ENCODE results near the gene IQCE.

Gene IQCE

DNA sequence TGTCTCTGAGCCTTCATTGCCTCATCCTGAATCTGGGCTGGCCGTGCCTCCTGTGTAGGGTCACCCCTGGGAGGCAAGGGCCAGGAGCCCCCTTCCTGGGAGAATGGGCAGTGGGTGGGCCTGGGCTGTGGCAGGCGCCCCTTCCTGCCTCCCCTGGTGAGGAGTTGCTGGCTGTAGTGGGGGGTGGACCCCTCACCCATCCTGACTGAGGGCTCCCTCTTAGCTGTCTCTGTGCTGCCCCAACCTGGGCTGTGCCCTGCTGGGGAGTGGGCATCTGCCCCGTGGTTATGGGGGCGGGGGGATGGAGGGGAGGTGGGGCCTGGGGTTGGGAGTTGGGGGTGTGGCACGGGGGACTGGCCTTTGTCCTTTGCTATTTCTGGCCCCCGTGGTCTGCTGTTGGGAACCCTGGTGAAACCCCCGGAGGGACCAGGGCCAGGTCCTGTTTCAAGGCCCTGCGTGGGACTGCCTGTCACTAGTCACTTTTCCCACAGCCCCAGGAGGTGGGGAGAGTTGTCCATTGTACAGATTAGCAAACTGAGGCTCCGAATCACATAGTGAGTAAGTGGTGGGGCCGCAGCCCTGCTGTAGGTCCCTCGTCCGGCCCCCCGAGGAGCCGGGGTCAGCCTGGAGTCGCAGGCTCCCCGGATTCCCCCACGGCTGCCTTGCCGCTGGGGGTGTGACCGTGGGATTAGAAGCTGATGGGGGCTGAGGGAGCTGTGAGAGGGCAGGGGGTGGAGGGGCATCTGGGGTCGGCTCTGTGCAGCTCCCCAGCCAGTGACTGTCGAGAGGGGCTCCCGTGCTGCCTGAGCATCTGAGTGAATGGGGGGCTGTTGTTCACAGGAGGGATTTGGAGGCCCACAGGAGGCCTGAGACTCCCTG is 75.7 kb downstream of the IQCE start:
- H3K79me2 ChIP-seq (ENCODE audit: insufficient read depth, low read length): no peaks in the 10 kb centered on the region
- H3F3A ChIP-seq (ENCODE audit: insufficient read depth, low read length): no peaks in the 10 kb centered on the region
- no peak overlapping the region for H3K27ac ChIP-seq (ENCODE audit: low read depth, low read length, poor library complexity, severe bottlenecking)
- no peaks in the 10 kb centered on the region for H3K9me2 ChIP-seq (ENCODE audit: low read depth, low read length)
- H3K36me3 ChIP-seq (ENCODE audit: insufficient read depth, low read length): no peaks in the 10 kb centered on the region
- H3K4me1 ChIP-seq (ENCODE audit: insufficient read depth, low read length, severe bottlenecking): peaks cover 17% of the 10 kb centered on the region
- H3K4me3 ChIP-seq (ENCODE audit: low read depth, low read length, poor library complexity, severe bottlenecking): no peak overlapping the region
- no peak overlapping the region for H3K9ac ChIP-seq (ENCODE audit: low read length)
- TF ChIP-seq EZH2 (IDR thresholded peaks at IDR 0.05; ENCODE audit: borderline replicate concordance, low read length) (no peak), CTCF (IDR thresholded peaks at IDR 0.05; ENCODE audit: low read length) (no peak)
- H2AFZ ChIP-seq (ENCODE audit: low read length): no peak overlapping the region
- H4K20me1 ChIP-seq (ENCODE audit: insufficient read depth, low read length): no peaks in the 10 kb centered on the region
- no peaks in the 10 kb centered on the region for H3K9me3 ChIP-seq (ENCODE audit: low read length)
- no peak overlapping the region for H3K4me2 ChIP-seq (ENCODE audit: low read length)
- H3K27me3 ChIP-seq (ENCODE audit: insufficient read depth, low read length): peaks cover 14% of the 10 kb centered on the region; the same call in 1 of the 2 replicates

GRCh38 chr7:2635148-2635668 is 76.4 kb downstream of the IQCE start:
- no peak overlapping the region for H3K4me3 ChIP-seq (ENCODE audit: low read depth, low read length, poor library complexity, severe bottlenecking)
- H3F3A ChIP-seq (ENCODE audit: insufficient read depth, low read length): no peaks in the 10 kb centered on the region
- H3K79me2 ChIP-seq (ENCODE audit: insufficient read depth, low read length): no peaks in the 10 kb centered on the region
- no peaks in the 10 kb centered on the region for H3K9me2 ChIP-seq (ENCODE audit: low read depth, low read length)
- peaks cover 17% of the 10 kb centered on the region for H3K4me1 ChIP-seq (ENCODE audit: insufficient read depth, low read length, severe bottlenecking)
- TF ChIP-seq CTCF (IDR thresholded peaks at IDR 0.05; ENCODE audit: low read length) (no peak), EZH2 (IDR thresholded peaks at IDR 0.05; ENCODE audit: borderline replicate concordance, low read length) (no peak)
- H3K9me3 ChIP-seq (ENCODE audit: low read length): no peaks in the 10 kb centered on the region
- H2AFZ ChIP-seq (ENCODE audit: low read length): no peak overlapping the region
- no peak overlapping the region for H3K4me2 ChIP-seq (ENCODE audit: low read length)
- H4K20me1 ChIP-seq (ENCODE audit: insufficient read depth, low read length): no peaks in the 10 kb centered on the region
- H3K27me3 ChIP-seq (ENCODE audit: insufficient read depth, low read length): peaks cover 18% of the 10 kb centered on the region; the same call in 1 of the 2 replicates
- no peak overlapping the region for H3K9ac ChIP-seq (ENCODE audit: low read length)
- no peaks in the 10 kb centered on the region for H3K36me3 ChIP-seq (ENCODE audit: insufficient read depth, low read length)
- no peak overlapping the region for H3K27ac ChIP-seq (ENCODE audit: low read depth, low read length, poor library complexity, severe bottlenecking)

DNA sequence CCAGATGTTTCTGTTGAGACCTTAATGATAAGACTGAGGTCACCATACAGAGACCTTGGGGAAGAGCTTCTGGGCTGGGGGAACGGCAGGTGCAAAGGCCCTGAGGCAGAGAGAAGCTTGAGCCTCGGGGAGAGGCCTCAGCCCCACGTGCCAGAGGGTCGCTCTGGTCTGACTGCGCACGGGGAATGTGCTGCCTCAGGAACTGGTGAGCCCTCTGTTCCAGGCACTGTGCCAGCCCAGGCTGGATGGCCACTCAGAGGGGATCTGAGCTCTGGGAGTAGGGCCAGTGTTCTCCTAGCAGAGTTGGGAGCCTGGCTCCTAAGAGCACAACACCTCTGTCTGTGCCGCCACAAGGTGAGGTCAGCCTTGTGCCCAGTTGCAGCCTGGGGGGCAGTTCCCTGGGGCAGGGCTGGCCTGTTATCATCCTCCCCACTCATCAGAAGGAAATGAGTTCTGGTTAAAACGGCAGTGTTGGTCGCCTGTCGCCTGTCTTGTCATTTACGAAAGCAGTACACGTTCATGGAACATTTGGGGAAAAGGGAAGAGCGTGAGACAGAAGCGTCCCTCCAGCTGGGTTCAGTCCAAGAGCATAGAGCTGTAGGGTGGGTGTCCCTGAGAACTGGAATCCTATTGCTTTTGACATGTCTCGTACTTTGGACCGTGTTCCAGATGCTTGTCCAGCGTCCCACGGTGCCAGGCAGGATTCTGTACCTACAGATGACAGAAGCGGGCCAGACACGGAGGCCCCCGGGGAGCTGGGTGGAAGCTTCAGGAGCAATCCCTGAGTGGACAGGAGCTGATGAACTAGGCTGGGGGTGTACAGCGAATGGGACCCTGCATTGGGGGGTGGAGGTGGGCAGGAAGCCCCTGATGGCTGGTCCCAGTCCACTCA is 77.3 kb downstream of the IQCE start:
- no peaks in the 10 kb centered on the region for H3K9me2 ChIP-seq (ENCODE audit: low read depth, low read length)
- H4K20me1 ChIP-seq (ENCODE audit: insufficient read depth, low read length): no peaks in the 10 kb centered on the region
- no peak overlapping the region for H3K4me3 ChIP-seq (ENCODE audit: low read depth, low read length, poor library complexity, severe bottlenecking)
- no peak overlapping the region for H3K4me2 ChIP-seq (ENCODE audit: low read length)
- H3K79me2 ChIP-seq (ENCODE audit: insufficient read depth, low read length): no peaks in the 10 kb centered on the region
- H3F3A ChIP-seq (ENCODE audit: insufficient read depth, low read length): no peaks in the 10 kb centered on the region
- H3K4me1 ChIP-seq (ENCODE audit: insufficient read depth, low read length, severe bottlenecking): peaks cover 23% of the 10 kb centered on the region
- no peaks in the 10 kb centered on the region for H3K36me3 ChIP-seq (ENCODE audit: insufficient read depth, low read length)
- no peak overlapping the region for H3K27ac ChIP-seq (ENCODE audit: low read depth, low read length, poor library complexity, severe bottlenecking)
- no peak overlapping the region for H3K9ac ChIP-seq (ENCODE audit: low read length)
- H3K27me3 ChIP-seq (ENCODE audit: insufficient read depth, low read length): peaks cover 18% of the 10 kb centered on the region; the same call in 1 of the 2 replicates
- H3K9me3 ChIP-seq (ENCODE audit: low read length): no peaks in the 10 kb centered on the region
- no peak overlapping the region for H2AFZ ChIP-seq (ENCODE audit: low read length)
- TF ChIP-seq CTCF (IDR thresholded peaks at IDR 0.05; ENCODE audit: low read length) (no peak), EZH2 (IDR thresholded peaks at IDR 0.05; ENCODE audit: borderline replicate concordance, low read length) (no peak)
